HL-60/S4 treated with retinoic acid at 250 ng/mL for 4 days and 3 days (cell line): ENCODE results near the gene HSPA12B.
"Not testable (repeated sequence)": the region's sequence is repeated elsewhere in the genome, so short reads cannot be mapped to it uniquely, and the experiment has no call there.

ENCODE experiments used
- in situ Hi-C: fragments of 300-500 bp; cut with MboI; formaldehyde crosslinking; loops from 2 replicates; pipeline ENCODE4 v1.7.0; 2022; ENCODE audit warnings: low sequenced_read_pairs

The HSPA12B gene

GRCh38 chr20:3785240-3786125 is 53.0 kb downstream of the HSPA12B start:
- in situ Hi-C loops, result no loop called here

- in situ Hi-C loops, result no loop called here
These were observed 53.6 kb downstream of the HSPA12B start for GRCh38 chr20:3786126-3786484.

- in situ Hi-C loops, result no loop called here
These were observed 54.3 kb downstream of the HSPA12B start, which contains the start of gene CENPB for GRCh38 chr20:3786665-3787323. Gene CENPB (minus strand): TSS chr20:3786740. CDS start chr20:3786483, 257 bp downstream.

- in situ Hi-C loops, result no loop called here
These were observed 55.0 kb downstream of the HSPA12B start for GRCh38 chr20:3787324-3788014.

GRCh38 chr20:3788685-3789155 is 56.2 kb downstream of the HSPA12B start:
- in situ Hi-C loops, result no loop called here

- in situ Hi-C loops, result not testable (repeated sequence)
These were observed 56.7 kb downstream of the HSPA12B start for GRCh38 chr20:3789201-3789600.

- in situ Hi-C loops, result not testable (repeated sequence)
These were observed 61.7 kb downstream of the HSPA12B start for GRCh38 chr20:3794168-3794567.

- in situ Hi-C loops, result no loop called here
These were observed 62.4 kb downstream of the HSPA12B start for GRCh38 chr20:3794701-3795420.

GRCh38 chr20:3795511-3796468 is 63.3 kb downstream of the HSPA12B start, which contains the start of gene CDC25B:
Gene CDC25B (plus strand): TSS chr20:3796310. CDS start chr20:3796532, 222 bp downstream.
- in situ Hi-C loops, result no loop called here

- in situ Hi-C loops, result no loop called here
These were observed 64.2 kb downstream of the HSPA12B start for GRCh38 chr20:3796477-3797225.

GRCh38 chr20:3797226-3797545 is 64.7 kb downstream of the HSPA12B start:
- in situ Hi-C loops, result no loop called here

- in situ Hi-C loops, result no loop called here
These were observed 65.3 kb downstream of the HSPA12B start for GRCh38 chr20:3797592-3798372.

- in situ Hi-C loops, result no loop called here
These were observed 65.9 kb downstream of the HSPA12B start for GRCh38 chr20:3798373-3798768.

- in situ Hi-C loops, result no loop called here
These were observed 66.4 kb downstream of the HSPA12B start for GRCh38 chr20:3798908-3799248.

GRCh38 chr20:3800256-3800877 is 67.9 kb downstream of the HSPA12B start:
- in situ Hi-C loops, result no loop called here

GRCh38 chr20:3800878-3801260 is 68.4 kb downstream of the HSPA12B start:
- in situ Hi-C loops, result no loop called here

GRCh38 chr20:3801299-3801698 is 68.8 kb downstream of the HSPA12B start:
- in situ Hi-C loops, result no loop called here

GRCh38 chr20:3801846-3802245 is 69.4 kb downstream of the HSPA12B start:
- in situ Hi-C loops, result no loop called here
